Esophagus muscularis mucosa (tissue), 3 donors: Measurements from ENCODE around the gene NOD2.

Experiments used
- CTCF ChIP-seq, 3 experiments: fragments of 200-600 bp in 2 of 3; fragments of 450-650 bp in 1 of 3; sonication (generic) in 2 of 3; IDR thresholded peaks; one replicate each; pipeline ENCODE4 v1.5.1; 2017 to 2019; ENCODE audit warnings: antibody characterized with exemption in 3 of 3, mild to moderate bottlenecking in 2 of 3, moderate library complexity in 1 of 3
- EP300 ChIP-seq: sonication (generic); formaldehyde crosslinking; IDR thresholded peaks from one replicate; pipeline ENCODE4 v1.6.1; 2017; ENCODE audit warnings: antibody characterized with exemption

DNA sequence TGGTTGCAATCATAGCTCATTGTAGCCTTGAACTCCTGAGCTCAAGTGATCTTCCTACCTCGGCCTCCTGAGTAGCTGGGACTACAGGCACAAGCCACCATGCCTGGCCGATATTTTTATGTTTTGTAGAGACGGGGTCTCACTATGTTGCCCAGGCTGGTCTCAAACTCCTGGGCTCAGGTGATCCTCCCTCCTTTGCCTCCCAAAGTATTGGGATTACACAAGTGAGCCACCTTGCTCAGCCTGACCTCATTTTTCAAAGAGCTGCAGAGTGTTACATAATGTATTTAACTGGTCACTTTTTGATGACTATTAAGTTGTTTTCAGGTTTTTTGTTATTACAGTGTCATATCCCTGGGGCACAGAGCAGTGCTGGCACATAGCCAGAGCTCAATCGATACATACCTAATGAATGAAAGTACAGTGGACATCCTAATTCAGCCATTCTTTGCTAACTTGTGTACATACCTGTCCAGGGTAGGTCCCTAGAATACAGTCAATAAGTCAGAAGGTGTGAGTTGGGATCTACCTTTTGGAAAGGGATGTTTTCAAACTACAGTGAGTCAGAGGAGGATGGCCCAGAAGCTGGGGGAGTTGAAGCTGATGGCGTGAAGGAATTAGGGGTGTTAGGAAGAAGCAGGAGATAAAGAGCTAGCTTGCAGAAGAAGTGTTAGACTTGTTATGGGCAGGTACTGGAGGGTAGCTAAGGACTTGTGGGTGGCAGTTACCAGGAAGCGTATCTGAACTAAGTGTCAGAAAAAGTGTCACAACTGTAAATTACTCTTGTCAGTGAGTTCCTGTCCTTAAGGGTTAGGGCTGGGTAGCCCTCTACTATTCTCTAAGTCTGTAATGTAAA is 28.4 kb downstream of the NOD2 start:
- TF ChIP-seq CTCF (IDR thresholded peaks at IDR 0.05) (no peak), EP300 (no peak)
